GM12878 (cell line): ENCODE measurements around the gene PARP15. TPM values are rescaled to one million over a fixed set of nuclear protein-coding genes. Genes with fewer than 3 reads are reported as not detected.

Experiments
- ATAC-seq: fragments of 200-7000 bp; cut with Tn5 transposase; 3 replicates; pipeline ENCODE4 v1.9.1; 2020; ENCODE audit warnings: mild to moderate bottlenecking, moderate library complexity
- BruUV-seq: library from RNA; stranded (reverse); fragments of 400-500 nt; replicated peaks from 2 replicates; lab custom pipeline; 2021; lab: Mats Ljungman, UMichigan
- CTCF ChIA-PET: fragments of 300-600 bp; sonication (Branson Sonifier 250); formaldehyde crosslinking; extraction: SDS; loops from one replicate; lab custom pipeline; 2021; ENCODE audit warnings: inconsistent platforms; lab: Yijun Ruan, JAX
- POLR2A ChIA-PET: fragments of 350-600 bp; formaldehyde crosslinking; extraction: SDS; loops from one replicate; lab custom pipeline; 2021; ENCODE audit warnings: inconsistent platforms; lab: Charles Lee
- RAD21 ChIA-PET: fragments of 300-600 bp; sonication (Branson Sonifier 250); formaldehyde crosslinking; loops from one replicate; lab custom pipeline; 2023; ENCODE audit warnings: antibody characterized with exemption; ENCODE audit not compliant: unreplicated experiment; lab: Charles Lee
- SMC1A ChIA-PET: fragments of 300-600 bp; sonication (Branson Sonifier 250); formaldehyde crosslinking; loops from one replicate; lab custom pipeline; 2023; ENCODE audit not compliant: unreplicated experiment, uncharacterized antibody; lab: Charles Lee
- DNase-seq: peaks from one replicate; pipeline ENCODE4 v3.0.0-alpha.2; 2011; ENCODE audit warnings: low read depth, low spot score
- FAIRE-seq: peaks from 3 replicates; lab custom pipeline; 2011; peaks lifted over from hg19 to GRCh38; lab: Jason Lieb, UNC
- H2AFZ ChIP-seq: 2 replicates; pipeline ENCODE4 v1.6.0; 2011; ENCODE audit warnings: low read depth, low read length, control low read depth; ENCODE audit not compliant: control insufficient read depth
- H3K27ac ChIP-seq: 2 replicates; pipeline ENCODE4 v1.5.1; 2011; ENCODE audit warnings: control low read depth; ENCODE audit not compliant: control insufficient read depth, insufficient read depth
- H3K27me3 ChIP-seq, 2 experiments: replicated peaks in 1 of 2; 2 replicates each; pipeline versions ENCODE4 v1.6.0 to v1.6.1; 2011; ENCODE audit warnings: low read length in 1 of 2; ENCODE audit not compliant: control insufficient read depth in 2 of 2, insufficient read depth in 2 of 2
- H3K36me3 ChIP-seq, 2 experiments: 2 replicates each; pipeline ENCODE4 v1.5.1; 2011; ENCODE audit warnings: low read length in 1 of 2; ENCODE audit not compliant: control insufficient read depth in 2 of 2, insufficient read depth in 2 of 2
- H3K4me1 ChIP-seq: 2 replicates; pipeline ENCODE4 v1.6.1; 2011; ENCODE audit warnings: mild to moderate bottlenecking, low read length, moderate library complexity, mixed read lengths; ENCODE audit not compliant: control insufficient read depth, insufficient read depth
- H3K4me2 ChIP-seq: 2 replicates; pipeline ENCODE4 v1.6.0; 2011; ENCODE audit warnings: control low read depth; ENCODE audit not compliant: control insufficient read depth, insufficient read depth
- H3K4me3 ChIP-seq: fragments of 200-600 bp; sonication (generic); 2 replicates; pipeline ENCODE4 v1.5.1; 2016
- H3K79me2 ChIP-seq: 2 replicates; pipeline ENCODE4 v1.6.0; 2011; ENCODE audit warnings: low read length; ENCODE audit not compliant: control insufficient read depth, insufficient read depth
- H3K9ac ChIP-seq: 2 replicates; pipeline ENCODE4 v1.8.0; 2011; ENCODE audit warnings: low read length, control low read depth, mixed read lengths; ENCODE audit not compliant: control insufficient read depth, insufficient read depth
- H3K9me3 ChIP-seq: replicated peaks from 3 replicates; pipeline ENCODE4 v1.5.1; 2011; ENCODE audit warnings: mild to moderate bottlenecking, low read length; ENCODE audit not compliant: control insufficient read depth, insufficient read depth
- H4K20me1 ChIP-seq: 2 replicates; pipeline ENCODE4 v1.6.0; 2011; ENCODE audit not compliant: control insufficient read depth, insufficient read depth
- CEBPB ChIP-seq, 2 experiments: fragments of 150-350 bp in 1 of 2; IDR thresholded peaks; 2 replicates each; pipeline ENCODE4 v1.6.1; 2012 to 2014; ENCODE audit warnings: low read depth in 2 of 2, low read length in 2 of 2, borderline replicate concordance in 1 of 2, inconsistent platforms in 1 of 2
- ELK1 ChIP-seq: IDR thresholded peaks from 2 replicates; pipeline ENCODE4 v1.6.1; 2012; ENCODE audit warnings: low read depth, low read length, improper control_type of control experiment
- NBN ChIP-seq: fragments of 450-650 bp; IDR thresholded peaks from 2 replicates; pipeline ENCODE4 v1.6.1; 2016
- POU2F2 ChIP-seq: IDR thresholded peaks from 3 replicates; pipeline ENCODE4 v1.6.1; 2011; ENCODE audit warnings: low read depth, mild to moderate bottlenecking, low read length, borderline replicate concordance
- ZBTB4 ChIP-seq: fragments of 450-650 bp; formaldehyde crosslinking; IDR thresholded peaks from 2 replicates; pipeline ENCODE4 v1.4.0; 2022; ENCODE audit warnings: mild to moderate bottlenecking, moderate library complexity
- ZNF274 ChIP-seq: IDR thresholded peaks from one replicate; pipeline ENCODE4 v1.8.0; 2011; ENCODE audit not compliant: insufficient read length, insufficient read depth
- WGBS: methylation state at CpG from one replicate; pipeline ENCODE4 v1.1.6; 2016; ENCODE audit warnings: low lambda C conversion rate; ENCODE audit not compliant: insufficient replicate concordance, insufficient coverage; ENCODE audit errors: missing lambda C conversion rate; 5-methylcytosine and 5-hydroxymethylcytosine counted together
- in situ Hi-C: fragments of 300-500 bp; cut with MboI; formaldehyde crosslinking; loops from 9 replicates; pipeline ENCODE4 v1.14.3; 2018; ENCODE audit warnings: mixed read lengths
- intact Hi-C: fragments of 100-400 bp; cut with micrococcal nuclease; formaldehyde crosslinking; loops from one replicate; pipeline ENCODE4 v1.14.2; 2022; ENCODE audit not compliant: unreplicated experiment
- polyA plus RNA-seq, 11 experiments: library from polyadenylated mRNA; depleted of rRNA in 4 of 11; unstranded in 6 of 11; stranded (reverse) in 5 of 11; fragments of >200 nt; fragmentation: Nextera tagmentation in 4 of 11; fragmentation: Illumina TruSeq in 1 of 11; extraction: Ambion mirVana in 4 of 11; extraction: Trizol in 1 of 11; gene quantifications; 1 replicate in 1 of 11; 2 replicates in 10 of 11; pipeline versions ENCODE4 v1.2.1 to v1.2.3, GENCODE V29; 2011 to 2016; ENCODE audit warnings: inconsistent platforms in 2 of 11, missing spikeins in 2 of 11, low read depth in 1 of 11
- total RNA-seq, 4 experiments: library from RNA; depleted of rRNA in 3 of 4; stranded (reverse); fragments of >200 nt in 3 of 4; fragmentation: Illumina TruSeq in 1 of 4; extraction: Trizol in 1 of 4; gene quantifications; 2 replicates each; pipeline versions ENCODE4 v1.2.1 to v1.2.3, GENCODE V29; 2013 to 2021

Gene PARP15
- total and polyA plus RNA-seq, 10 of the 15 experiments (the other 5 are each of a cell fraction or from before 2014, with no cell fraction given): 9.0 to 234 (median 36.3) TPM

GRCh38 chr3:122609798-122610559, 32.5 kb downstream of the PARP15 start (continued):
- TF ChIP-seq CEBPB (IDR thresholded peaks at IDR 0.05; ENCODE audit: borderline replicate concordance in 1 of 2, low read depth in 2 of 2, low read length in 2 of 2): peak in 1 of 2 experiments; percentile 98; a peak in 2 of 4 replicates
- TF ChIP-seq NBN: peak; percentile 99
- no peak for TF ChIP-seq ZBTB4 (CRISPR knock-in tag)

GRCh38 chr3:122612696-122613095, 35.2 kb downstream of the PARP15 start:
- intact Hi-C loops: no loop called here
- 0 out of 3 replicates have a peak, but pooled peaks have one; percentile 20 for TF ChIP-seq POU2F2
- TF ChIP-seq ZNF274: no peak
- no peak for TF ChIP-seq ELK1
- no TSS peak for BruUV-seq
- CTCF ChIA-PET: interaction anchor here (0.8 to 1.2 kb wide), 2 partner anchors 30 to 67 kb away, joined by 3 to 4 read pairs; no protein-coding TSS in a partner anchor
- in situ Hi-C loops: no loop called here
- no peak for ATAC-seq
- 96% methylated on average over 5 of the region's 5 CpGs for WGBS
- H4K20me1 ChIP-seq: no peaks in the 10 kb centered on the region
- DNase-seq: peak; percentile 30
- peaks cover 10% of the 10 kb centered on the region for H3K9me3 ChIP-seq
- no peak overlapping the region for H3K4me3 ChIP-seq
- no peaks in the 10 kb centered on the region for H3K79me2 ChIP-seq
- FAIRE-seq: no peak
- SMC1A ChIA-PET: interaction anchor here (0.6 to 1.9 kb wide), 9 partner anchors 8 to 288 kb away, joined by 3 to 8 read pairs (median 3); partner anchors contain the start of gene CSTA
- H3K9ac ChIP-seq: no peak overlapping the region
- POLR2A ChIA-PET: interaction anchor here (1.1 to 1.3 kb wide), 3 partner anchors 12 to 36 kb away, joined by 3 to 4 read pairs (median 4); no protein-coding TSS in a partner anchor
- no peak overlapping the region for H2AFZ ChIP-seq
- H3K4me1 ChIP-seq: peaks cover 27% of the 10 kb centered on the region
- no peak overlapping the region for H3K27ac ChIP-seq
- H3K36me3 ChIP-seq: peaks cover 5 to 7% of the 10 kb centered on the region in 2 experiments
- H3K27me3 ChIP-seq: no peaks in the 10 kb centered on the region
- RAD21 ChIA-PET: no interaction called here
- no peak overlapping the region for H3K4me2 ChIP-seq
